HEK293 (cell line): ENCODE results near the gene CCDC61.

Experiments used
- CTCF ChIA-PET: fragments of 350-600 bp; formaldehyde crosslinking; extraction: SDS; loops from one replicate; lab custom pipeline; 2021; ENCODE audit warnings: antibody characterized with exemption; lab: Yijun Ruan, JAX
- POLR2A ChIA-PET: fragments of 300-600 bp; formaldehyde crosslinking; extraction: SDS; loops from one replicate; lab custom pipeline; 2020; ENCODE audit warnings: antibody characterized with exemption, inconsistent platforms; lab: Yijun Ruan, JAX
- H3K27ac ChIP-seq: fragments of 200-500 bp; sonication (Bioruptor generic); 2 replicates; pipeline ENCODE4 v1.5.1; 2014; ENCODE audit warnings: low read depth, low read length, control low read depth, inconsistent platforms; ENCODE audit errors: extremely low read depth
- H3K36me3 ChIP-seq, 2 experiments: fragments of 200-500 bp in 1 of 2; sonication (Bioruptor generic) in 1 of 2; 1 replicate in 1 of 2; 2 replicates in 1 of 2; pipeline ENCODE4 v1.5.1; 2014 to 2017; ENCODE audit warnings: inconsistent platforms in 2 of 2, low read length in 2 of 2; ENCODE audit not compliant: control insufficient read depth in 2 of 2, insufficient read depth in 1 of 2
- H3K4me1 ChIP-seq: fragments of 200-500 bp; sonication (Bioruptor generic); 2 replicates; pipeline ENCODE4 v1.5.1; 2014; ENCODE audit warnings: mild to moderate bottlenecking, low read length, inconsistent platforms; ENCODE audit not compliant: control insufficient read depth, insufficient read depth
- H3K4me3 ChIP-seq: 2 replicates; pipeline ENCODE4 v1.5.1; 2011; ENCODE audit warnings: low read depth, mild to moderate bottlenecking, control low read depth, low read length, moderate library complexity
- H3K9me3 ChIP-seq: fragments of 200-500 bp; sonication (Bioruptor generic); 2 replicates; pipeline ENCODE4 v1.5.1; 2014; ENCODE audit warnings: low read depth, low read length, inconsistent platforms; ENCODE audit not compliant: control insufficient read depth, insufficient read depth
- GLI2 ChIP-seq: fragments of 450-650 bp; formaldehyde crosslinking; IDR thresholded peaks from 2 replicates; pipeline ENCODE4; 2017; ENCODE audit warnings: missing biosample characterization, missing genetic modification characterization, low read depth, borderline replicate concordance
- GLIS2 ChIP-seq: fragments of 450-650 bp; formaldehyde crosslinking; IDR thresholded peaks from 2 replicates; pipeline ENCODE4 v1.5.1; 2016; ENCODE audit warnings: missing biosample characterization, missing genetic modification characterization
- HOXA7 ChIP-seq: sonication (generic); formaldehyde crosslinking; IDR thresholded peaks from 2 replicates; pipeline ENCODE4 v1.8.1; 2022; ENCODE audit warnings: missing genetic modification reagents, borderline replicate concordance
- OSR2 ChIP-seq: fragments of 450-650 bp; formaldehyde crosslinking; IDR thresholded peaks from 2 replicates; pipeline ENCODE4 v1.5.1; 2016; ENCODE audit warnings: missing biosample characterization, missing genetic modification characterization
- SP7 ChIP-seq: fragments of 450-650 bp; formaldehyde crosslinking; IDR thresholded peaks from 2 replicates; pipeline ENCODE4 v1.5.1; 2016; ENCODE audit warnings: missing biosample characterization, missing genetic modification characterization
- ZBTB20 ChIP-seq: fragments of 450-650 bp; formaldehyde crosslinking; IDR thresholded peaks from 2 replicates; pipeline ENCODE4 v1.5.1; 2016; ENCODE audit warnings: missing biosample characterization, missing genetic modification characterization
- ZNF10 ChIP-seq: fragments of 450-650 bp; formaldehyde crosslinking; IDR thresholded peaks from 2 replicates; pipeline ENCODE4 v1.5.1; 2017; ENCODE audit warnings: missing biosample characterization, missing genetic modification characterization
- ZNF133 ChIP-seq: fragments of 450-650 bp; formaldehyde crosslinking; IDR thresholded peaks from 2 replicates; pipeline ENCODE4 v1.5.1; 2016; ENCODE audit warnings: missing biosample characterization, missing genetic modification characterization
- ZNF157 ChIP-seq: fragments of 450-650 bp; formaldehyde crosslinking; IDR thresholded peaks from 2 replicates; pipeline ENCODE4 v1.5.1; 2016; ENCODE audit warnings: missing biosample characterization, missing genetic modification characterization
- ZNF169 ChIP-seq: fragments of 450-650 bp; formaldehyde crosslinking; IDR thresholded peaks from 2 replicates; pipeline ENCODE4 v1.5.1; 2016; ENCODE audit warnings: missing biosample characterization, missing genetic modification characterization
- ZNF391 ChIP-seq: fragments of 450-650 bp; formaldehyde crosslinking; IDR thresholded peaks from 2 replicates; pipeline ENCODE4 v1.5.1; 2016; ENCODE audit warnings: low read depth, missing biosample characterization, missing genetic modification characterization, borderline replicate concordance
- ZNF548 ChIP-seq: fragments of 450-650 bp; formaldehyde crosslinking; IDR thresholded peaks from 2 replicates; pipeline ENCODE4 v1.5.1; 2016; ENCODE audit warnings: missing biosample characterization, missing genetic modification characterization
- ZNF610 ChIP-seq: fragments of 450-650 bp; formaldehyde crosslinking; IDR thresholded peaks from 2 replicates; pipeline ENCODE4 v1.5.1; 2016; ENCODE audit warnings: missing biosample characterization, missing genetic modification characterization, borderline replicate concordance
- ZNF624 ChIP-seq: fragments of 450-650 bp; formaldehyde crosslinking; IDR thresholded peaks from 2 replicates; pipeline ENCODE4 v1.5.1; 2017; ENCODE audit warnings: missing biosample characterization, missing genetic modification characterization
- ZNF660 ChIP-seq: fragments of 450-650 bp; IDR thresholded peaks from 2 replicates; pipeline ENCODE4 v1.5.1; 2018; ENCODE audit warnings: missing biosample characterization, mild to moderate bottlenecking, missing genetic modification characterization
- TF ChIP-seq, protein P1 (sequence below): fragments of 450-650 bp; formaldehyde crosslinking; IDR thresholded peaks from 2 replicates; pipeline ENCODE4 v1.5.1; 2017; ENCODE audit warnings: missing biosample characterization, missing genetic modification characterization
- TF ChIP-seq, protein P2 (sequence below): fragments of 450-650 bp; formaldehyde crosslinking; conservative IDR thresholded peaks from 2 replicates; pipeline ENCODE4 v1.5.1; 2016; ENCODE audit warnings: low read depth, missing biosample characterization, missing genetic modification characterization

Gene CCDC61

GRCh38 chr19:46063201-46063600 is 67.9 kb downstream of the CCDC61 start:
- Histone ChIP-seq H3K4me1 (peaks cover 3% of the 10 kb centered on the region), H3K4me3 (no peak overlapping the region), H3K36me3 (no peaks in the 10 kb centered on the region), H3K9me3 (0 out of 2 replicates have a peak, but pooled peaks cover 2% of the 10 kb centered on the region), H3K27ac (no peak overlapping the region)
- CTCF ChIA-PET: interaction anchor here (0.7 to 1.8 kb wide), 7 partner anchors 13 to 1278 kb away, joined by 3 to 9 read pairs (median 5); no protein-coding TSS in a partner anchor
- TF ChIP-seq ZNF10 (tag by site-specific recombination): no peak
- TF ChIP-seq, protein P1, sequence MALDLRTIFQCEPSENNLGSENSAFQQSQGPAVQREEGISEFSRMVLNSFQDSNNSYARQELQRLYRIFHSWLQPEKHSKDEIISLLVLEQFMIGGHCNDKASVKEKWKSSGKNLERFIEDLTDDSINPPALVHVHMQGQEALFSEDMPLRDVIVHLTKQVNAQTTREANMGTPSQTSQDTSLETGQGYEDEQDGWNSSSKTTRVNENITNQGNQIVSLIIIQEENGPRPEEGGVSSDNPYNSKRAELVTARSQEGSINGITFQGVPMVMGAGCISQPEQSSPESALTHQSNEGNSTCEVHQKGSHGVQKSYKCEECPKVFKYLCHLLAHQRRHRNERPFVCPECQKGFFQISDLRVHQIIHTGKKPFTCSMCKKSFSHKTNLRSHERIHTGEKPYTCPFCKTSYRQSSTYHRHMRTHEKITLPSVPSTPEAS: peak; percentile 23; the same call in 1 of the 2 replicates
- POLR2A ChIA-PET: no interaction called here

GRCh38 chr19:46065486-46066071 is 70.3 kb downstream of the CCDC61 start:
- Histone ChIP-seq H3K36me3 (no peaks in the 10 kb centered on the region), H3K4me1 (peaks cover 27% of the 10 kb centered on the region), H3K4me3 (no peak overlapping the region), H3K27ac (no peak overlapping the region), H3K9me3 (0 out of 2 replicates have a peak, but pooled peaks cover 2% of the 10 kb centered on the region)
- no peak for TF ChIP-seq ZNF169 (tag by site-specific recombination)
- TF ChIP-seq SP7 (tag by site-specific recombination): peak; percentile 21; the same call in 1 of the 2 replicates
- no peak for TF ChIP-seq ZNF391 (tag by site-specific recombination)
- no peak for TF ChIP-seq ZNF133 (tag by site-specific recombination)
- no peak for TF ChIP-seq ZNF548
- TF ChIP-seq ZBTB20 (tag by site-specific recombination): no peak
- no peak for TF ChIP-seq ZNF610 (tag by site-specific recombination)
- no peak for TF ChIP-seq OSR2 (tag by site-specific recombination)
- TF ChIP-seq HOXA7 (CRISPR knock-in tag): no peak
- TF ChIP-seq, protein P2, sequence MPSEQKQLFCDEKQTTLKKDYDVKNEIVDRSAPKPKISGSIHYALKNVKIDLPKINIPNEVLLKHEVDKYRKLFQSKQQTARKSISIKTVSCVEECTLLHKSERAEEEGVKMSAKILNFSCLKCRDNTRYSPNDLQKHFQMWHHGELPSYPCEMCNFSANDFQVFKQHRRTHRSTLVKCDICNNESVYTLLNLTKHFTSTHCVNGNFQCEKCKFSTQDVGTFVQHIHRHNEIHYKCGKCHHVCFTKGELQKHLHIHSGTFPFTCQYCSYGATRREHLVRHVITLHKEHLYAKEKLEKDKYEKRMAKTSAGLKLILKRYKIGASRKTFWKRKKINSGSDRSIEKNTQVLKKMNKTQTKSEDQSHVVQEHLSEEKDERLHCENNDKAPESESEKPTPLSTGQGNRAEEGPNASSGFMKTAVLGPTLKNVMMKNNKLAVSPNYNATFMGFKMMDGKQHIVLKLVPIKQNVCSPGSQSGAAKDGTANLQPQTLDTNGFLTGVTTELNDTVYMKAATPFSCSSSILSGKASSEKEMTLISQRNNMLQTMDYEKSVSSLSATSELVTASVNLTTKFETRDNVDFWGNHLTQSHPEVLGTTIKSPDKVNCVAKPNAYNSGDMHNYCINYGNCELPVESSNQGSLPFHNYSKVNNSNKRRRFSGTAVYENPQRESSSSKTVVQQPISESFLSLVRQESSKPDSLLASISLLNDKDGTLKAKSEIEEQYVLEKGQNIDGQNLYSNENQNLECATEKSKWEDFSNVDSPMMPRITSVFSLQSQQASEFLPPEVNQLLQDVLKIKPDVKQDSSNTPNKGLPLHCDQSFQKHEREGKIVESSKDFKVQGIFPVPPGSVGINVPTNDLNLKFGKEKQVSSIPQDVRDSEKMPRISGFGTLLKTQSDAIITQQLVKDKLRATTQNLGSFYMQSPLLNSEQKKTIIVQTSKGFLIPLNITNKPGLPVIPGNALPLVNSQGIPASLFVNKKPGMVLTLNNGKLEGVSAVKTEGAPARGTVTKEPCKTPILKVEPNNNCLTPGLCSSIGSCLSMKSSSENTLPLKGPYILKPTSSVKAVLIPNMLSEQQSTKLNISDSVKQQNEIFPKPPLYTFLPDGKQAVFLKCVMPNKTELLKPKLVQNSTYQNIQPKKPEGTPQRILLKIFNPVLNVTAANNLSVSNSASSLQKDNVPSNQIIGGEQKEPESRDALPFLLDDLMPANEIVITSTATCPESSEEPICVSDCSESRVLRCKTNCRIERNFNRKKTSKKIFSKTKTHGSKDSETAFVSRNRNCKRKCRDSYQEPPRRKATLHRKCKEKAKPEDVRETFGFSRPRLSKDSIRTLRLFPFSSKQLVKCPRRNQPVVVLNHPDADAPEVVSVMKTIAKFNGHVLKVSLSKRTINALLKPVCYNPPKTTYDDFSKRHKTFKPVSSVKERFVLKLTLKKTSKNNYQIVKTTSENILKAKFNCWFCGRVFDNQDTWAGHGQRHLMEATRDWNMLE (tag by site-specific recombination): no peak
- TF ChIP-seq ZNF660 (tag by site-specific recombination): peak; percentile 15; the same call in 1 of the 2 replicates
- TF ChIP-seq ZNF624 (tag by site-specific recombination): no peak
- TF ChIP-seq GLI2 (tag by site-specific recombination): no peak
- TF ChIP-seq ZNF157: no peak
- TF ChIP-seq GLIS2: no peak
- ChIA-PET POLR2A (no interaction called here), CTCF (interaction anchor here (0.6 to 5.2 kb wide), 8 partner anchors 11 to 880 kb away, joined by 3 to 42 read pairs (median 4); no protein-coding TSS in a partner anchor)
